Coronary artery (tissue), 2 donors: ENCODE results near the gene CKAP2.
A peak's percentile ranks its signal among the peaks of the same experiment; 100 is the strongest.
"Not testable (repeated sequence)": the region's sequence is repeated elsewhere in the genome, so short reads cannot be mapped to it uniquely, and the experiment has no call there.

ENCODE experiments used
- DNase-seq: peaks from one replicate; pipeline ENCODE4 v3.0.0-alpha.2; 2017; ENCODE audit warnings: low spot score
- H3K27ac ChIP-seq, 2 donors: fragments of 200-600 bp; sonication (generic); one replicate each; pipeline ENCODE4 v1.5.1; 2016 to 2019
- H3K4me3 ChIP-seq: fragments of 200-600 bp; sonication (generic); 2 replicates; pipeline ENCODE4 v1.5.1; 2016; ENCODE audit warnings: mild to moderate bottlenecking, moderate library complexity
- TF ChIP-seq, protein P1 (sequence below): fragments of 200-600 bp; sonication (generic); IDR thresholded peaks from one replicate; pipeline ENCODE4 v1.5.1; 2019; ENCODE audit warnings: antibody characterized with exemption

CKAP2 gene, protein sequence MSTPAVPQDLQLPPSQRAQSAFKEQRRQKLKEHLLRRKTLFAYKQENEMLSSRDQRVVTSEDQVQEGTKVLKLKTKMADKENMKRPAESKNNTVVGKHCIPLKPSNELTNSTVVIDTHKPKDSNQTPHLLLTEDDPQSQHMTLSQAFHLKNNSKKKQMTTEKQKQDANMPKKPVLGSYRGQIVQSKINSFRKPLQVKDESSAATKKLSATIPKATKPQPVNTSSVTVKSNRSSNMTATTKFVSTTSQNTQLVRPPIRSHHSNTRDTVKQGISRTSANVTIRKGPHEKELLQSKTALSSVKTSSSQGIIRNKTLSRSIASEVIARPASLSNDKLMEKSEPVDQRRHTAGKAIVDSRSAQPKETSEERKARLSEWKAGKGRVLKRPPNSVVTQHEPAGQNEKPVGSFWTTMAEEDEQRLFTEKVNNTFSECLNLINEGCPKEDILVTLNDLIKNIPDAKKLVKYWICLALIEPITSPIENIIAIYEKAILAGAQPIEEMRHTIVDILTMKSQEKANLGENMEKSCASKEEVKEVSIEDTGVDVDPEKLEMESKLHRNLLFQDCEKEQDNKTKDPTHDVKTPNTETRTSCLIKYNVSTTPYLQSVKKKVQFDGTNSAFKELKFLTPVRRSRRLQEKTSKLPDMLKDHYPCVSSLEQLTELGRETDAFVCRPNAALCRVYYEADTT

DNA sequence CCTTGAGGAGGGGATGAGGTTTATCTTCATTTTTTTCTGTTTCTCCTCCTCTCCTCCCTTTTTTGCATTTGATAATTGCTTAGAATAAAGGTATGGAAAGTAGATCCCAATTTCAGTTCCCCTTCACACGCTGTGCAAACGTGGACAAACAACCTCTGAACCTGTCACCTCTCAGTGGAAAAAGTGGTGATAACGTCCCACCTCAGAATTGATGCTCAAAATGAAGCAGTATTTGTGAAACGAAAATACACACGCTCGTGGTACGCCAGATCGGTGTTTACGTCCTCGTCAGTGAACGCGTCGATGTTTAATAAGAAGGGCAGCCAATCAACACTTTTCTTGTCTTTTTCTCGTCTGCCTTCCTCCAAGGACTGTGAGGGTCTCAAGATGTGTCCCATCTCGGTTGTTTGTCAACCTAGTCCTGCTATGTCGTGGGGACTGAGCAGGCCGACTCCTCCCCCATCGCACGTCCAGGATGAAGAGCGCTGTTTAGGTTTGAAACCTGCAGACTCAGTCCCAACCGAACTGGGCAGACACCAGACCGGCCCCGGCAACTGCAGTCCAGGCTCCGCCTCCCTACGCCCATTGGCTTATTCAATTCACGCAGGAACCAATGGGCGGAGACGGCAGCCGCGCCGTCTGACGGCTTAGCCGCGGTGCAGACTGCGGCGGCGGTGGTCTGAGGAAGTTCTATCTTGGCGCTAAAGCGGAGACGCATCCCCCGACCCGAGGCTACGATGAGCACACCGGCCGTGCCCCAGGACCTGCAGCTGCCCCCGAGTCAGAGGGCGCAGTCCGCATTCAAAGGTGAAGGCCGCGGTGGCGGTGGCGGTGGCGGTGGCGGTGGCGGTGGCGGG lies at the start of gene CKAP2:
TSS of gene CKAP2 (plus strand) at position 659 of the 857 bp plus-strand sequence. CDS start at position 738, 79 bp downstream.
- H3K4me3 ChIP-seq, result peak within 1 kb of the TSS; percentile 95
- peak; percentile 95 for DNase-seq
- TF ChIP-seq, protein P1, sequence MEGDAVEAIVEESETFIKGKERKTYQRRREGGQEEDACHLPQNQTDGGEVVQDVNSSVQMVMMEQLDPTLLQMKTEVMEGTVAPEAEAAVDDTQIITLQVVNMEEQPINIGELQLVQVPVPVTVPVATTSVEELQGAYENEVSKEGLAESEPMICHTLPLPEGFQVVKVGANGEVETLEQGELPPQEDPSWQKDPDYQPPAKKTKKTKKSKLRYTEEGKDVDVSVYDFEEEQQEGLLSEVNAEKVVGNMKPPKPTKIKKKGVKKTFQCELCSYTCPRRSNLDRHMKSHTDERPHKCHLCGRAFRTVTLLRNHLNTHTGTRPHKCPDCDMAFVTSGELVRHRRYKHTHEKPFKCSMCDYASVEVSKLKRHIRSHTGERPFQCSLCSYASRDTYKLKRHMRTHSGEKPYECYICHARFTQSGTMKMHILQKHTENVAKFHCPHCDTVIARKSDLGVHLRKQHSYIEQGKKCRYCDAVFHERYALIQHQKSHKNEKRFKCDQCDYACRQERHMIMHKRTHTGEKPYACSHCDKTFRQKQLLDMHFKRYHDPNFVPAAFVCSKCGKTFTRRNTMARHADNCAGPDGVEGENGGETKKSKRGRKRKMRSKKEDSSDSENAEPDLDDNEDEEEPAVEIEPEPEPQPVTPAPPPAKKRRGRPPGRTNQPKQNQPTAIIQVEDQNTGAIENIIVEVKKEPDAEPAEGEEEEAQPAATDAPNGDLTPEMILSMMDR, result no peak
- peak within 1 kb of the TSS; percentile 73 to 96 for H3K27ac ChIP-seq

DNA sequence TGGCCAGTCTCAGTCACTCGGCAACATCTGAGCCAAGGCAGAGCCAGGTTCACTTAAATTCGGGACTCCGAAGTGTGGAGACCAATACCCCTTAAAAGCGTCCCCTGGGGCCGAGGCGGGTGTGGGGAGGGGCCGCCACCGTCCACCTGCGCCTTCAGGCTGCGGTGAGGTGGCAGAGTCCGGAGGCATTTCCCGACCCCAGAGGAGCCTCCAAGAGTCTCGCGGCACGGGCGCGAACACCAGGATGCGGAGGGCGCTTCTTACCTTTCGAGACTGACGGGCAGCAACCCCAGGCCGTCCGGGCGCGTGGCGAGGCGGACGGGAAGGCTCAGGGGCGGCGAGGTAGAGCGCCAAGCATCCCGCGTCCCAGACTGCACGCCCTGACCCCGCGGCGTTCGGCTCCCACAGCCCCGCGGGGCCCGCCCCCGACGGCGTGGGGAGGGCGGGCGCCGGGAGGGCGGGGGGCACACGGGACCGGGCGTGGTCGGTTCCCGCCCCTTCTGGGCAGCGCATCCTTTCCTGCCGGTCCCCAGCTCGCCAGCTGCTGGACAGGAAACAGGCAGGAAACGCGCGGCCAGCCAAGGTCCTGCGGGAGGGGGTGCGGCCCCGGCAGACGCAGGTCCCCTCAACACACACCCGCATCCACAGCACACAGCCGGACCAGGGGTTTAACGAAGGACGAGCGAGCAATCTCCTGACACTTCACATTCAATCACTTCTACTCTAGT lies 49.3 kb upstream of the CKAP2 start, which contains the start of gene THSD1:
TSS of gene THSD1 (minus strand) at position 406 of the 728 bp plus-strand sequence. CDS start 3,572 bp downstream, outside the sequence.
- Histone ChIP-seq H3K4me3 (peak within 1 kb of the TSS; percentile 74), H3K27ac (peak within 1 kb of the TSS in 1 of 2 donors; percentile 55)
- TF ChIP-seq, protein P1, result no peak
- peak; percentile 82 for DNase-seq

DNA sequence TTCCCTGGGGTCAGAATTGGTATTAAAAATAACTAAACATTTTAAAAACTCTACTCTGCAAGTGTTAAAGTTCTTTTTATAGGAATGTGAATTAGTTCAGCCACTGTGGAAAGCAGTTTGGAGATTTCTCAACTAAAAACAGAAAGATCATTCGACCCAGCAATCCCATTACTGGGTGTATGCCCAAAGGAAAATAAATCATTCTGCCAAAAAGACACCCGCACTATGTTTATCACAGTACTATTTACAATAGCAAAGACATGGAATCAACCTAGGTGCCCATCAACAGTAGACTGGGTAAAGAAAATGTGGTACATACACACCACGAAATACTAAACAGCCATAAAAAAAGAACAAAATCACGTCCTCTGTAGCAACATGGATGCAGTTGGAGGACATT lies 48.6 kb upstream of the CKAP2 start:
- Histone ChIP-seq H3K27ac (peak overlapping the region in 1 of 2 donors; percentile 55), H3K4me3 (peak overlapping the region; percentile 74)
- TF ChIP-seq, protein P1, result no peak
- no peak for DNase-seq

DNA sequence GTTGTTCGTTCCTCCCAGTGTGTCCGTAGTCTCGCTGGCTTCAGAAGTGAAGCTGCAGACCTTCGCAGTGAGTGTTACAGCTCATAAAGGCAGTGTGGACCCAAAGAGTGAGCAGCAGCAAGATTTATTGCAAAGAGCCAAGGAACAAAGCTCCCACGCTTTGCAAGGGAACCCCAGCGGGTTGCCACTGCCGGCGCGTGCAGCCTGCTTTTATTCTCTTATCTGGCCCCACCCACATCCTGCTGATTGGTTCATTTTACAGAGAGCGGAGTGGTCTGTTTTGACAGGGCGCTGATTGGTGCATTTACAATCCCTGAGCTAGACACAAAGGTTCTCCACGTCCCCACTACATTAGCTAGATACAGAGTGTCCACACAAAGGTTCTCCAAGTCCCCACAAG lies 47.8 kb upstream of the CKAP2 start:
- H3K27ac ChIP-seq, DNase-seq, H3K4me3 ChIP-seq: not testable (repeated sequence)

DNA sequence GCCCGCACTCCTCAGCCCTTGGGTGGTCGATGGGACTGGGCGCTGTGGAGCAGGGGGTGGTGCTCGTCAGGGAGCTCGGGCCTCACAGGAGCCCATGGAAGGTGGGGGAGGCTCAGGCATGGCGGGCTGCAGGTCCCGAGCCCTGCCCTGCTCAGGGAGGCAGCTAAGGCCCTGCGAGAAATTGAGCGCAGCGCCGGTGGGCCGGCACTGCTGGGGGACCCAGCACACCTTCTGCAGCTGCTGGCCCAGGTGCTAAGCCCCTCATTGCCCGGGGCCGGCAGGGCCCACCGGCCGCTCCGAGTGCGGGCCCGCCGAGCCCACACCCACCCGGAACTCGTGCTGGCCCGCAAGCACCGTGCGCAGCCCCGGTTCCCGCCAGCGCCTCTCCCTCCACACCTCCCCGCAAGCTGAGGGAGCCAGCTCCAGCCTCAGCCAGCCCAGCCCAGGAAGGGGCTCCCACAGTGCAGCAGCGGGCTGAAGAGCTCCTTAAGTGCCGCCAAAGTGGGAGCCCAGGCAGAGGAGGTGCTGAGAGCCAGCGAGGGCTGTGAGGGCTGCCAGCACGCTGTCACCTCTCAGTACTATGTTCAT lies 47.1 kb upstream of the CKAP2 start:
- not testable (repeated sequence) for H3K27ac ChIP-seq, DNase-seq, H3K4me3 ChIP-seq

DNA sequence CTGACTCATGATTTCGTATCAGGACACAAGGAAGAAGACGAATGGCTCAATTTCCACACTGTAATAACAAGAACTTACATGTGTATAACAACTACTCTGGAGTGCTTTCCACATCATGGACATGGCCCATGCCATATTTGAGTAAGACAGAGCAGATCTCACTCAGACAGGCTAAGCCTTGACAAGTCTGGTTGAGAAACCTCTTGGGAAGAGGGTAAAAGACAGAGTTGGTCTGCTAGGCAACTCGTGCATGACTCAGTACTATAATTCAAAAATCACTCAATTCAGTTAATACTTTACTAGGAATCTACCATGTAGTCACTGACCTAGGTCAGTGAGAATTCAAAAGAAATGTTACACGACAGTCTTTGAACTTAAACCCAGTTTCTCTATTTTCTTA lies 43.6 kb upstream of the CKAP2 start:
- TF ChIP-seq, protein P1, result no peak
- DNase-seq, result no peak
- H3K27ac ChIP-seq, result no peak overlapping the region
- H3K4me3 ChIP-seq, result no peak overlapping the region

DNA sequence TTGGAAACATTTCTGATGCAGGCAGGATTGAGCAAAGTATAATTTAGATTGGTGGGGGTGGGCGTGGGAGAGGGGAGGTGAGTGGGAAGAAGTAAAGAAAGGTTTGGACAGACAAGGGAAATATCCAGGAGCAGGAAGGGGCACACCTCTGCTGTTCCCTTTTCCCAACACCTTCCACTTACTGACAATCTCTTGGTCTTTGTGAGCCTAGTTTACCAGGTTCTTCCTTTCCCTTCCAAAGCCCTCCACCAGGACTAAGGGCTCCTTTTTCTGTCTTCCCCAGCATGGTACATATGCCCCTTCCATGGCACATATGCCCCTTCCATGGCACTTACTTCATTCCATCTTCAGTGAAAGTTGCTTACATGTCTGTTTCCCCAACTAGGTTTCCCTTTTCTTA lies 43.1 kb upstream of the CKAP2 start:
- TF ChIP-seq, protein P1, result no peak
- Histone ChIP-seq H3K27ac (no peak overlapping the region), H3K4me3 (no peak overlapping the region)
- DNase-seq, result no peak
